ENCODE results near the gene SERPINB1. TPM values are rescaled to one million over a fixed set of nuclear protein-coding genes. Genes with fewer than 3 reads are reported as not detected.
A peak's percentile ranks its signal among the peaks of the same experiment; 100 is the strongest.

Gene SERPINB1
- total and polyA plus RNA-seq, 4 donors = 58.0 to 242 (median 95.7) TPM

GRCh38 chr6:2852514-2852855 is 10.8 kb upstream of the SERPINB1 start:
- no peak overlapping the region for H3K9ac ChIP-seq (ENCODE audit: insufficient read depth in 1 of 2, low read length in 2 of 2)
- WGBS, 2 donors = 77 to 81% methylated on average over 6 of the region's 6 CpGs
- H3K27ac ChIP-seq (ENCODE audit: low read depth in 1 of 2, low read length in 1 of 2) = peak overlapping the region in 1 of 2 donors; percentile 61
- no peak overlapping the region for H3K4me3 ChIP-seq
- no peak for TF ChIP-seq CTCF (IDR thresholded peaks at IDR 0.05; ENCODE audit: control extremely low read depth, extremely low read depth)
- H3K27me3 ChIP-seq (ENCODE audit: control insufficient read depth in 3 of 3, insufficient read depth in 3 of 3, low read length in 2 of 3) = no peaks in the 10 kb centered on the region
- ATAC-seq (ENCODE audit: insufficient read depth, low FRiP score) (no peak), DNase-seq (no peak)
- peaks cover 0 to 2% (median 0%) of the 10 kb centered on the region in 4 donors for H3K9me3 ChIP-seq (ENCODE audit: control insufficient read depth in 4 of 4, insufficient read depth in 3 of 4, low read length in 3 of 4)
- no peaks in the 10 kb centered on the region for H3K36me3 ChIP-seq (ENCODE audit: control insufficient read depth in 4 of 4, insufficient read depth in 4 of 4, low read length in 4 of 4)
- peaks cover 0 to 28% (median 7%) of the 10 kb centered on the region in 5 donors for H3K4me1 ChIP-seq (ENCODE audit: control insufficient read depth in 5 of 5, insufficient read depth in 5 of 5, low read length in 5 of 5)

- no peak for DNase-seq
- Histone ChIP-seq H3K36me3 (ENCODE audit: control insufficient read depth in 4 of 4, insufficient read depth in 4 of 4, low read length in 4 of 4) (no peaks in the 10 kb centered on the region), H3K9ac (ENCODE audit: insufficient read depth in 1 of 2, low read length in 2 of 2) (no peak overlapping the region), H3K4me1 (ENCODE audit: control insufficient read depth in 5 of 5, insufficient read depth in 5 of 5, low read length in 5 of 5) (peaks cover 0 to 23% (median 5%) of the 10 kb centered on the region in 5 donors), H3K4me3 (no peak overlapping the region), H3K9me3 (ENCODE audit: control insufficient read depth in 4 of 4, insufficient read depth in 3 of 4, low read length in 3 of 4) (peaks cover 0 to 2% (median 0%) of the 10 kb centered on the region in 4 donors), H3K27ac (ENCODE audit: low read depth in 1 of 2, low read length in 1 of 2) (peak overlapping the region in 1 of 2 donors; percentile 4), H3K27me3 (ENCODE audit: control insufficient read depth in 3 of 3, insufficient read depth in 3 of 3, low read length in 2 of 3) (no peaks in the 10 kb centered on the region)
- WGBS, 2 donors = 93 to 98% methylated on average over 17 of the region's 17 CpGs
- no peak for TF ChIP-seq CTCF (IDR thresholded peaks at IDR 0.05; ENCODE audit: control extremely low read depth, extremely low read depth)
- ATAC-seq (ENCODE audit: insufficient read depth, low FRiP score) = no peak
Measured at GRCh38 chr6:2851727-2852513, 10.3 kb upstream of the SERPINB1 start.

DNA sequence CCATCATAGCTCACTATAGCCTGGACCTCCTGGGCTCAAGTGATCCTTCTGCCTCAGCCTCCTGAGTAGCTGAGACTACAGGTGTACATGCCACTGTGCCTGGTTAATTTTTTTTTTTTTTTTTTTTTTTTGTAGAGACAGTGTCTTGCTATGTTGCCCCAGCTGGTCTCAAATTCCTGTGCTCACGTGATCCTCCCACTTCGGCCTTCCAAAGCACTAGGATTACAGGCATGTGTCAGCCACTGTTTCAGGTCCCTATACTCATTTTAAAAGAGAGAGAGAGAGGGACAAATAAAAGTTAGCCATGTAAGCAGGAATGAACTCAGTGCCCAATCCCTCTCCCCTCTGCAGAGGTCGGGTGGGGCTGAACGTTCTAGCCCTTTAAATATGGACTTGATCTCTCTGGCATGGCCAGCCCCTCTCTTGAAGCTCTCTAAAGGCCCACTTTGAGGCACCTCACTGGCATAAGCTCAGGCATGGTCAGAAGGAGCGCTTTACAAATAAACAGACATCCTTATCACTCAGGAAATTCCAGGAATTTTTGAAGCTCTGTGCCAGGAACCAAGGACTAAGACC is 9.0 kb upstream of the SERPINB1 start:
- no peak for ATAC-seq (ENCODE audit: insufficient read depth, low FRiP score)
- Histone ChIP-seq H3K9ac (ENCODE audit: insufficient read depth in 1 of 2, low read length in 2 of 2) (no peak overlapping the region), H3K4me1 (ENCODE audit: control insufficient read depth in 5 of 5, insufficient read depth in 5 of 5, low read length in 5 of 5) (peaks cover 0 to 28% (median 7%) of the 10 kb centered on the region in 5 donors), H3K4me3 (no peak overlapping the region), H3K36me3 (ENCODE audit: control insufficient read depth in 4 of 4, insufficient read depth in 4 of 4, low read length in 4 of 4) (no peaks in the 10 kb centered on the region), H3K27ac (ENCODE audit: low read depth in 1 of 2, low read length in 1 of 2) (peak overlapping the region in 1 of 2 donors; percentile 23), H3K27me3 (ENCODE audit: control insufficient read depth in 3 of 3, insufficient read depth in 3 of 3, low read length in 2 of 3) (no peaks in the 10 kb centered on the region), H3K9me3 (ENCODE audit: control insufficient read depth in 4 of 4, insufficient read depth in 3 of 4, low read length in 3 of 4) (peaks cover 0 to 2% (median 0%) of the 10 kb centered on the region in 4 donors)
- DNase-seq = peak in 2 of 3 donors; percentile 57 to 62
- no peak for TF ChIP-seq CTCF (IDR thresholded peaks at IDR 0.05; ENCODE audit: control extremely low read depth, extremely low read depth)
- WGBS, 2 donors = 24 to 72% methylated on average over 4 to 5 of the region's 5 CpGs

All from lung (tissue), 12 donors.